Right lobe of liver (tissue), 6 donors: ENCODE measurements around the gene SYVN1. TPM values are rescaled to one million over a fixed set of nuclear protein-coding genes. Genes with fewer than 3 reads are reported as not detected.

Experiments
- ATAC-seq, 4 donors: fragments of 200-7000 bp; cut with Tn5 transposase; one replicate each; pipeline ENCODE4 v1.9.1; 2020; ENCODE audit warnings: mild to moderate bottlenecking in 4 of 4, moderate library complexity in 4 of 4
- DNase-seq, 3 donors: peaks; one replicate each; pipeline ENCODE4 v3.0.0-alpha.2; 2020
- H3K27ac ChIP-seq, 3 donors: fragments of 200-600 bp; one replicate each; pipeline ENCODE4 v1.8.0; 2022
- H3K27me3 ChIP-seq, 2 donors: fragments of 200-600 bp; one replicate each; pipeline ENCODE4 v1.8.0; 2022
- H3K36me3 ChIP-seq, 4 donors: fragments of 200-600 bp; sonication (generic) in 1 of 4; one replicate each; pipeline versions ENCODE4 v1.5.1 to v1.8.0; 2017 to 2022; ENCODE audit warnings: control low read depth in 1 of 4
- H3K4me1 ChIP-seq, 4 donors: fragments of 200-600 bp; sonication (generic) in 1 of 4; one replicate each; pipeline versions ENCODE4 v1.5.1 to v1.8.0; 2017 to 2022; ENCODE audit warnings: control low read depth in 1 of 4
- H3K4me3 ChIP-seq, 3 donors: fragments of 200-600 bp; one replicate each; pipeline ENCODE4 v1.8.0; 2022
- H3K9me3 ChIP-seq, 4 donors: fragments of 200-600 bp; sonication (generic) in 1 of 4; one replicate each; pipeline versions ENCODE4 v1.5.1 to v1.8.0; 2017 to 2022; ENCODE audit warnings: control low read depth in 1 of 4
- POLR2A ChIP-seq: fragments of 450-650 bp; IDR thresholded peaks from one replicate; pipeline ENCODE4 v1.6.1; 2017; ENCODE audit warnings: antibody characterized with exemption, mild to moderate bottlenecking
- WGBS: methylation state at CpG from one replicate; pipeline ENCODE4 v1.1.6; 2018; ENCODE audit warnings: low coverage, low lambda C conversion rate; ENCODE audit not compliant: insufficient coverage; ENCODE audit errors: missing lambda C conversion rate; 5-methylcytosine and 5-hydroxymethylcytosine counted together
- intact Hi-C, 2 donors: fragments of 100-400 bp; cut with DNase I; formaldehyde crosslinking; loops; one replicate each; pipeline versions ENCODE4 v1.11.2 to v1.14.1; 2022
- total RNA-seq, 6 experiments: library from RNA; depleted of rRNA in 2 of 6; stranded (reverse); fragments of >200 nt in 2 of 6; fragmentation: NEBNext Ultra II Directional in 3 of 6; extraction: Animal tissue kit (Norgen Biotek cat#: 25700) in 3 of 6; gene quantifications; one replicate each; pipeline versions ENCODE4 v1.1.0 to v1.2.4, GENCODE V29; 2016 to 2023
- TF ChIP-seq, protein P1 (sequence below), 4 donors: fragments of 200-600 bp in 3 of 4; fragments of 450-650 bp in 1 of 4; IDR thresholded peaks; one replicate each; pipeline versions ENCODE4 v1.5.1 to v1.8.0; 2016 to 2022; ENCODE audit warnings: antibody characterized with exemption in 4 of 4, mild to moderate bottlenecking in 2 of 4
- donor health status: DM: no; HTN: yes; CAD: no.
- donor health status: DM: no; HTN: no; CAD: no.
- donor health status: DM: no; HTN: no; CAD: no.
- donor health status: DM: no; HTN: yes; CAD: no.
- donor health status: DM: no; HTN: yes; CAD: no.

Gene SYVN1
- total RNA-seq, 6 experiments from 2014 or later: 73.0 to 120 (median 109) TPM

DNA sequence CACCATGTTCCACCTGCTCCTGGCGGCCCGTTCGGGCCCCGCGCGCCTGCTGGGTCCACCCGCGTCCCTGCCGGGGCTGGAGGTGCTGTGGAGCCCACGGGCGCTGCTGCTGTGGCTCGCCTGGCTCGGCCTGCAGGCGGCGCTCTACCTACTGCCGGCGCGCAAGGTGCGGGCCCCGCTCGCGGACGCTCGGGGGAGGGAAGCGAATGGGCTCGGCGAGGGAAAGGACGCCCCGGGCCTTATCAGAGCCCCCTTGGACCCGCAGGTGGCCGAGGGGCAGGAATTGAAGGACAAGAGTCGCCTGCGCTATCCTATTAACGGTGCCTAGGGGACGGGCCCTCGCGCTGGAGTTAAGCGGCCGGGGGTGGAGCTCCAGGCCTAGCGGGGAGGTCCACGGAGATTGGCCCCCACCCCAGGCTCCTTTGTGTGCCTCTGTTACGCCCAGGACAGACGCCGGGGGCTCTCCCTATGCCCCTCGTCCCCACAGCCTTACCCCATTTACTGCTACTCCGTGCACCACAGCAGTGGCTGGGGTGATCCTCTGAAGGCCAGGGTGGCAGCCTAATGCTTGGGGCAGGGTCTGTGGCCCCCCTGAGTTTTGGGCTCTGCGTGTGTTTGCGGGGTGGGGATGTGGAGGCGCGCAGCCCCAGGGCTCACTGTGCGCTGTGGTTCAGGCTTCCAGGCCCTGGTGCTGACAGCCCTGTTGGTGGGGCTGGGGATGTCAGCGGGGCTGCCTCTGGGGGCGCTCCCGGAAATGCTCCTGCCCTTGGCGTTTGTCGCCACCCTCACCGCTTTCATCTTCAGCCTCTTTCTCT is 21.6 kb downstream of the SYVN1 start:
- H3K4me1 ChIP-seq: peaks cover 0 to 44% (median 24%) of the 10 kb centered on the region in 4 donors
- H3K9me3 ChIP-seq: no peaks in the 10 kb centered on the region
- WGBS: 0% methylated on average over 4 of the region's 57 CpGs
- no peaks in the 10 kb centered on the region for H3K27me3 ChIP-seq
- H3K27ac ChIP-seq: peak overlapping the region; percentile 64 to 93 (median 69)
- H3K36me3 ChIP-seq: peaks cover 0 to 7% (median 3%) of the 10 kb centered on the region in 4 donors
- intact Hi-C loops: loop anchor here in 1 of 2 donors (5.0 kb wide), 1 partner anchor 145 kb away; no protein-coding TSS in a partner anchor
- H3K4me3 ChIP-seq: peak overlapping the region; percentile 54 to 62 (median 54)
- peak; percentile 73 to 82 (median 75) for DNase-seq
- TF ChIP-seq, protein P1, sequence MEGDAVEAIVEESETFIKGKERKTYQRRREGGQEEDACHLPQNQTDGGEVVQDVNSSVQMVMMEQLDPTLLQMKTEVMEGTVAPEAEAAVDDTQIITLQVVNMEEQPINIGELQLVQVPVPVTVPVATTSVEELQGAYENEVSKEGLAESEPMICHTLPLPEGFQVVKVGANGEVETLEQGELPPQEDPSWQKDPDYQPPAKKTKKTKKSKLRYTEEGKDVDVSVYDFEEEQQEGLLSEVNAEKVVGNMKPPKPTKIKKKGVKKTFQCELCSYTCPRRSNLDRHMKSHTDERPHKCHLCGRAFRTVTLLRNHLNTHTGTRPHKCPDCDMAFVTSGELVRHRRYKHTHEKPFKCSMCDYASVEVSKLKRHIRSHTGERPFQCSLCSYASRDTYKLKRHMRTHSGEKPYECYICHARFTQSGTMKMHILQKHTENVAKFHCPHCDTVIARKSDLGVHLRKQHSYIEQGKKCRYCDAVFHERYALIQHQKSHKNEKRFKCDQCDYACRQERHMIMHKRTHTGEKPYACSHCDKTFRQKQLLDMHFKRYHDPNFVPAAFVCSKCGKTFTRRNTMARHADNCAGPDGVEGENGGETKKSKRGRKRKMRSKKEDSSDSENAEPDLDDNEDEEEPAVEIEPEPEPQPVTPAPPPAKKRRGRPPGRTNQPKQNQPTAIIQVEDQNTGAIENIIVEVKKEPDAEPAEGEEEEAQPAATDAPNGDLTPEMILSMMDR (IDR thresholded peaks at IDR 0.05): peak; percentile 85 to 97 (median 91)
- peak; percentile 15 for TF ChIP-seq POLR2A
- peak; percentile 38 to 64 (median 44) for ATAC-seq

DNA sequence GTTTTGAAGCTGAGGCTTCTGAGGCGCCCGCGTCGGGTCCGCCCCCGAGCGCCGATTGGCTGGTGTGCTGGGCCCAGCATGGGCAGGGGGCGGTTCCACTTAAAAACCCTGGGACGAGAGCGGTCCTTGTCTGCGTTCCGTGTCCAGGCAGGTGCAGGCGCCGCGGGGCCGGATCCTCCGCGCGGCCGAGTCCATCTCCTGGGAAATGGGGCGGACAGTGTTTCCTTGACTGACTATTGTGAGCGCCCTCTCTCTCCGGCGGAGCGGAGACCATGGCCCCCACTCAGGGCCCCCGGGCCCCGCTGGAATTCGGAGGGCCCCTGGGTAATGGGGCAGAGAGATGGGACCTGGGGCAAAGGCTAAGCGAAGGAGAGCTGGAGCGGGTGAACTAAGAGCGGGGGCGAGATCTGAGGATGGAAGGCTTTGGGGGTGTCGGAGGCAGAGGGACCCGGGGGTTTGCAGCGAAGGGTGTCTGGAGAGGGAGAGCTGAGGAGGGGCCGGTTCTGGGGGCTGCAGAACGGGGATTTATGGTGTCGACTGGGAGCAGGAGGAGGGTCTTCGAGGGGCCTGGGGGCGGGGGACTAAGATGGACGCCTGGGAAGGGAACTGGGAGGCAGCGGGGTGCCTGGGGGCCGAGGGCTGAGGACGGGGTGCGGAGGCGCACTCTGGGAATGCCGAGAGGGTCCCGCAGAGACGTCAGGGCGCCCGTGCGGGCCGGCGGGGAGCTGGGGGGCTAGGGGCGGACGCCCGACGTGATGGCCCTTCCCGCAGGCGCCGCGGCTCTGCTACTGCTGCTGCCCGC is 22.4 kb downstream of the SYVN1 start, which contains the start of gene TM7SF2:
Gene TM7SF2, plus strand, starts transcription at position 129 of the 802 bp plus-strand sequence. Its CDS starts 144 bp downstream, at position 273.
- TF ChIP-seq, protein P1 (IDR thresholded peaks at IDR 0.05): no peak
- TF ChIP-seq POLR2A: peak; percentile 96
- Histone ChIP-seq H3K4me3 (peak within 1 kb of the TSS; percentile 54 to 62 (median 54)), H3K27ac (peak within 1 kb of the TSS; percentile 28 to 93 (median 69)), H3K4me1 (peaks cover 0 to 44% (median 24%) of the 10 kb centered on the region in 4 donors), H3K36me3 (peaks cover 0 to 9% (median 3%) of the 10 kb centered on the region in 4 donors), H3K27me3 (no peaks in the 10 kb centered on the region), H3K9me3 (no peaks in the 10 kb centered on the region)
- ATAC-seq (peak; percentile 80 to 89 (median 84)), DNase-seq (peak; percentile 98 to 99 (median 98))
- intact Hi-C loops: loop anchor here in 1 of 2 donors (5.0 kb wide), 1 partner anchor 145 kb away; no protein-coding TSS in a partner anchor
- 0% methylated on average over 17 of the region's 64 CpGs for WGBS

GRCh38 chr11:65111159-65111743 is 23.1 kb downstream of the SYVN1 start:
- H3K27ac ChIP-seq: peak overlapping the region in 2 of 3 donors; percentile 38 to 93
- intact Hi-C loops: loop anchor here in 1 of 2 donors (5.0 kb wide), 1 partner anchor 146 kb away; no protein-coding TSS in a partner anchor
- WGBS: 54% methylated on average over 21 of the region's 31 CpGs

More at GRCh38 chr11:65111159-65111743, 23.1 kb downstream of the SYVN1 start:
- TF ChIP-seq, protein P1 (IDR thresholded peaks at IDR 0.05): no peak
- no peak for TF ChIP-seq POLR2A
- ATAC-seq (no peak), DNase-seq (no peak)
- peaks cover 0 to 9% (median 3%) of the 10 kb centered on the region in 4 donors for H3K36me3 ChIP-seq
- H3K9me3 ChIP-seq: no peaks in the 10 kb centered on the region
- H3K27me3 ChIP-seq: no peaks in the 10 kb centered on the region
- peaks cover 0 to 39% (median 21%) of the 10 kb centered on the region in 4 donors for H3K4me1 ChIP-seq
- H3K4me3 ChIP-seq: peak overlapping the region in 2 of 3 donors; percentile 54 to 62
